ENCODE measurements around the gene RGS6. TPM values are rescaled to one million over a fixed set of nuclear protein-coding genes. Genes with fewer than 3 reads are reported as not detected.

The RGS6 gene
- total and polyA plus RNA-seq, 8 donors = 0.12 to 4.1 (median 2.8) TPM

- no peak overlapping the region for H3K27ac ChIP-seq
- no peak for ATAC-seq
- no peak overlapping the region for H3K4me3 ChIP-seq
- no peak for TF ChIP-seq CTCF (IDR thresholded peaks at IDR 0.05)
- intact Hi-C loops (cut with DNase I) = no loop called here
- H3K27me3 ChIP-seq = no peaks in the 10 kb centered on the region
- H3K36me3 ChIP-seq = no peaks in the 10 kb centered on the region
- peaks cover 0 to 3% of the 10 kb centered on the region in 2 donors for H3K9me3 ChIP-seq
- H3K4me1 ChIP-seq = no peaks in the 10 kb centered on the region
- DNase-seq = no peak
These were observed 148.9 kb downstream of the RGS6 start for GRCh38 chr14:72081137-72081536.

- Histone ChIP-seq H3K9me3 (peaks cover 0 to 1% of the 10 kb centered on the region in 2 donors), H3K4me3 (no peak overlapping the region), H3K4me1 (no peaks in the 10 kb centered on the region), H3K36me3 (no peaks in the 10 kb centered on the region), H3K27me3 (no peaks in the 10 kb centered on the region), H3K27ac (no peak overlapping the region)
- ATAC-seq (no peak), DNase-seq (no peak)
- intact Hi-C loops (cut with DNase I) = no loop called here
- TF ChIP-seq CTCF (IDR thresholded peaks at IDR 0.05) = no peak
These were observed 152.7 kb downstream of the RGS6 start for GRCh38 chr14:72084935-72085334.

- no peak for ATAC-seq
- intact Hi-C loops (cut with DNase I) = no loop called here
- no peak for DNase-seq
- Histone ChIP-seq H3K9me3 (no peaks in the 10 kb centered on the region), H3K4me3 (no peak overlapping the region), H3K27ac (no peak overlapping the region), H3K4me1 (no peaks in the 10 kb centered on the region), H3K36me3 (no peaks in the 10 kb centered on the region), H3K27me3 (no peaks in the 10 kb centered on the region)
- TF ChIP-seq CTCF (IDR thresholded peaks at IDR 0.05) = no peak
These were observed 157.4 kb downstream of the RGS6 start for GRCh38 chr14:72089625-72090024.

- no peak overlapping the region for H3K4me3 ChIP-seq
- no peaks in the 10 kb centered on the region for H3K4me1 ChIP-seq
- intact Hi-C loops (cut with DNase I) = no loop called here
- TF ChIP-seq CTCF (IDR thresholded peaks at IDR 0.05) = no peak
- no peaks in the 10 kb centered on the region for H3K36me3 ChIP-seq
- no peak for DNase-seq
- ATAC-seq = no peak
- H3K27ac ChIP-seq = no peak overlapping the region
- H3K27me3 ChIP-seq = no peaks in the 10 kb centered on the region
- no peaks in the 10 kb centered on the region for H3K9me3 ChIP-seq
These were observed 162.8 kb downstream of the RGS6 start for GRCh38 chr14:72094844-72095582.

GRCh38 chr14:72097173-72097783 is 165.0 kb downstream of the RGS6 start:
- Histone ChIP-seq H3K4me3 (no peak overlapping the region), H3K9me3 (no peaks in the 10 kb centered on the region), H3K27me3 (no peaks in the 10 kb centered on the region), H3K27ac (no peak overlapping the region), H3K4me1 (no peaks in the 10 kb centered on the region), H3K36me3 (no peaks in the 10 kb centered on the region)
- TF ChIP-seq CTCF (IDR thresholded peaks at IDR 0.05) = no peak
- intact Hi-C loops (cut with DNase I) = no loop called here
- no peak for ATAC-seq
- no peak for DNase-seq

Measured in left lung (tissue), 10 donors.